ENCODE data around the gene JPH4.

Gene JPH4

DNA sequence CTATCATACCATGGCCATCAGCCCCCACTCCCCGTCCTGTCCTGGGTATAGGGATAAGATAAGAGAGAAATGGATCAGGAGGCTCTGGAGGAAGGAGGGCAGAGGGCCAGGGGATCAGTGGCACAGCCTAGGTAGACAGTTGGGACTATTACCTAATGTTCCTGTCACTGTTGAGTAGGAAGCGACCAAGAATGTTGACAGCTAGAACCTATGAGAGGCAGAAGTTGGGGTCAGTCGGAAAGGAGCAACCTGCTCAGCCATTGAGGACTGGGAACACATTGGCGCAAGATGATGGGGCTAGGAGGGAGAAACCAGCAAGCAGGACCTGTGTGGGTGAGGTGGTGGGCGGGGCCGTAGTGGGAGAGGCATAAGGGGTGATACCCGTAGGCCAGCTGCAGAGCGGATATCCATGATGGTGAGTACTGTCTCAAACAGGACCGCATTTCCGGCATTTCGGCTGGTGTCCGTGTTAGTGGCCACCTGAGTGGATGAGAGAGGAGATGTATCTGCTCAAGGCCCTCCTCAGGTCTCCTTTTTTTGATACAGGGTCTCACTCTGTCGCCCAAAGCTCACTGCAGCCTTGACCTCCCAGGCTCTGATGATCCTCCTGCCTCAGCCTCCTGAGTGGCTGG, 14.3 kb downstream of the JPH4 start:
- DNase-seq = no peak
- H3K4me3 Mint-ChIP-seq = peak overlapping the region in 1 of 2 donors; percentile 11
- no peaks in the 10 kb centered on the region for H3K9me3 Mint-ChIP-seq
- H3K27me3 Mint-ChIP-seq = no peaks in the 10 kb centered on the region
- H3K27ac Mint-ChIP-seq = no peak overlapping the region
- H3K4me1 Mint-ChIP-seq = peaks cover 68% of the 10 kb centered on the region
- no peak for ATAC-seq

DNA sequence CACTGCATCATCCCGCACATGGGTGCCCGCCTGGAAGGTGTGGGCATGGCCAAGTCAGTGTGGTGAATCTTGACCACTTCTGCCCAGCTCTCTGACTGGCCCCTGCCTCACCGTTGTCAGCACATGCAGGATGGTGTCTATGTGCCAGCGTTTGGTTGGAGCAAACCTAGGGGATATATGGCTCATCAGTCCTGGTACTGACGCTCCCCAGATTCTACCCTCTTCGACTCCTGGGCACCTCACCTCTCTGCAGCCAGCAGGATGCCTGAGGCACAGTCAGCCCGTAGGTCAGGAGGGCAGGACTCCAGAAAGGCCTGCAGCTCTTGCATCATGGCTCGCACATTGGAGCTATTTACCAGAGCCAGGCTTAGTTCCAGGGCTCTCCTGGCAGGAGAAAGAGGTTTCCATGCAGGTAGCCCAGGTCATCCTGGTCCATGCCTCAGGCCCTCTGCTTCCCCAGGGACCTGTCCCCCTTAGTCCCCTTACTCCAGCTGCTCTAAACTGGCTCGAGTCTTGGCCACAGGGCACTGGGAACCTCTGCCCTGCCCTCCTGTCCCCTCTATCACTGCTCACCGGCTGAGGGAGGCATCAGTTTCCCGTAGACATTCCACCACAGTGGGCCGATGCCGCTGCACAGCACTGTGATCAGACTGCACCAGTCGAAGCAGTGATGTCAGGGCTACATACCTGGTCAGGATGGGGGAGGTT, 15.0 kb downstream of the JPH4 start:
- Mint-ChIP-seq H3K4me1 (peaks cover 69% of the 10 kb centered on the region), H3K27ac (no peak overlapping the region), H3K4me3 (peak overlapping the region in 1 of 2 donors; percentile 11), H3K9me3 (no peaks in the 10 kb centered on the region), H3K27me3 (no peaks in the 10 kb centered on the region)
- DNase-seq (no peak), ATAC-seq (no peak)

DNA sequence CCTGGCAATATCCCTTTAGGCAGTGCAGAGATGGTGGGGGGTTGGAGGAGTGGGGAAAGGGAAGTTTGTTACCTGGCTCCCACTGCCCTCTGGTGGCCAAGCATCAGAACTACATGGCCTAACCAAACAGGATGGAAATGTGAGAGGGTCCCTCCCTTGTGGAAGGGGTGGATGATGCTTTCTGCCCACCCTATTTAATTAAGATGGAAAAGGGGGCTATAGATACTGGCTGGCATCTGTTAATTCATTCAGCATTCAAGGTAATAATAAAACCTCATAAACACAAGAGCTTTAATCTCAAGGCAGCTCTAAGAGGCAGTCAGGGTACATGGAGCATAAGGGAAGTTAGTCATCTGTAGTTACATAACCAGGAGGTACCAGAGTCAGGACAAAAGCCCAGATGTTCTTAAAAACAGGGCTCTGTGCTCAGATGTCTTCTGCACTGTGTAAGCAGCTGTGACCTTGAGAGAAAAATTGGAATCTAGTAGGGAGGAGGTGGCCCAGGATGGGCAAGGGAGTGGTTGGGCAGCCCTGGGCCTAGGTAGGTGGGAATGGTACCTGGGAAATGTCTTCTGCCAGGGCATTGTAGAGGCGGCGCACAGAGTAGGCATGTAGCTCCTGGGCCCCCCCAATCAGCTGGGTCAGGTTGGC, 15.6 kb downstream of the JPH4 start:
- DNase-seq (peak in 1 of 2 donors; percentile 48), ATAC-seq (no peak)
- H3K4me3 Mint-ChIP-seq = no peak overlapping the region
- H3K4me1 Mint-ChIP-seq = peaks cover 68% of the 10 kb centered on the region
- H3K27me3 Mint-ChIP-seq = no peaks in the 10 kb centered on the region
- no peaks in the 10 kb centered on the region for H3K9me3 Mint-ChIP-seq
- no peak overlapping the region for H3K27ac Mint-ChIP-seq

DNA sequence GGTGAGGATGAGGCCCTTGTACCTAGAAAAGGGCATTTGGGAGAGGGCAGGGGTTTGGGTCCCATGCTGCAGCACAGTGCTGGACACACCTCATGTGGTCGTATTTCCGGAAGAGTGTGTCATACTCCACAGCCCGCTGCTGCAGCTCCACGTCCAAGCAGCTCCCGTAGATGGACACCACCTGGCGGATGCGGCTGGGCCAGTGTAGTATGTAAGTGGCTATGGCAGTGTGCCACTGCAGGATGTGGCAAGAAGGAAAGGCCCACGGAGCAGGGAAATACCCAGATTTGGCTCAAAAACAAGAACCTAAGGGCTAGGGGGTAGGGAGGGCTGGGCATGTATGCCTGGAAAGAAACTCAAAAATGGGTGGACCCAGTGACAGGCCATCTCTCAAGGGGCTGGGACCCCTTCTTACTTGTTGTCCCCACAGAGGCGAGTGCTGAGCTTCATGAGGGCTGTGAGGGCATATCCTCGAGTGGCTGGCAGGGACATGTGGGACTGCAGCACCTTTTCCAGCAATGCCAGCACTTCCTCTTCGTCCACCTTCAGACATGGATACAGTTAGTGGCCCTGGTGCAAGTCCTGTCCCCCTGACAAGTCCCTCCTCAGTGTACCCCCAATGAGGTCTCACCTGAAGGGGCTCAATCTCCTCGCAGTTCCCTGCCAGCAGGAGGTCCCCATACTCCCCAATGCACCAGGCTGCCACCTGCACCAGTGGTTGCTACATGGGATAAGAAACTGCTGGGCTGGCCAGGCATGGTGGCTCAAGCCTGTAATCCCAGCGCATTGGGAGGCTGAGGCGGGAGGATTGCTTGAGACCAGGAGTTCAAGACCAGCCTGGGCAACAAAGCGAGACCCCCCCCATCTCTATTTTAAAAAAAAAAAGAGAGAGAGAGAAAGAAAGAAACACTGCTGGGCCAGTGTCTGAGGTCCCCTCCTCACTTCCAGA, 16.4 kb downstream of the JPH4 start:
- H3K27ac Mint-ChIP-seq = no peak overlapping the region
- DNase-seq (no peak), ATAC-seq (no peak)
- H3K9me3 Mint-ChIP-seq = no peaks in the 10 kb centered on the region
- H3K4me1 Mint-ChIP-seq = peaks cover 72% of the 10 kb centered on the region
- no peaks in the 10 kb centered on the region for H3K27me3 Mint-ChIP-seq
- no peak overlapping the region for H3K4me3 Mint-ChIP-seq

DNA sequence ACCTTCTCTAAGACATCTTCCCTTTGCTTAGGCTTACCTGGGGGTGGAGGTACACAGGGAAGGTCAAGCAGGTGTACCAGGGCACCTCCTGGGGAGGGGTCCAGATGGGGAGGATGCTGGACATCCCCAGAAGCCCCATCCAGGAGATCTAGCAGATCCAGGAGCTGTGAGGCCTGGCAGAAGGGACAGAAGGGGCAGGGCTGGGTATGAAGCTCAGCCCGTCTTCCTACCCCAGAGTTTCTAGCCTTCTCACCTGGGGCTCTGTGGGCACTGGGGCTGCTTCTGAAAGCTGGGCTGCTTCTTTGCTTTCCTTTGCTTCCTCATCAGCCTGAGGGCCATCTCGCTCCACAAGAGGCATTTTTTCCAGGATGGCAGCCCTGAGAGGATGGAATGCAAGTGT, 17.3 kb downstream of the JPH4 start:
- H3K4me1 Mint-ChIP-seq = peaks cover 75% of the 10 kb centered on the region

DNA sequence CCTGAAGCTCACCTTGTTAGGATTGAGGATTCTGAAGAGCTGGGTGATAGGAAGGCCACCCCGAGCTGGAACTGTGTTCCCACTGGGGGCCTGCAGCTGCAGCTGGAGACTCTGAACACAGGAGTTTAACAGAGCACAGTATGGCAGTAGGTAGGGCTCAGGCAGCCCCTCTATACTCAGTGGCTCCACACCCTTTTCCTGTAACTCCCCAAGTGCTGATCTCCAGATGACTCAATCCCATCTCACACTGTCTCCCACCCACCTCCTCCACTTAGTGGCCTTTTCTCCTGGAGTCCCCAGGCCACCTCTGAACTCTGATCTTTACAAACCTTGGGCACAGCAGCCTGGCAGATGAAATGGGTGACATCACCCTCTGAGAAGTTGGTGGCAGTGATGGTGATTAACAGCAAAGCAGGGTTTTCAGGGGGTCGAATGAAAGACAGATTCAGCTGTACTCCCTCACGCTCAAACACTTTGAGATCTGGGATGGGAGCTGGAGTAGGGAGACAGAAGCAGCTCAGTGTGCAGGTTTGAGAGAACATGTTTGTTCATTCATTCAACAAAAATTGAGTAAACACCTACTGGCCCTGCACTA, 18.6 kb downstream of the JPH4 start:
- Mint-ChIP-seq H3K4me1 (peaks cover 84% of the 10 kb centered on the region), H3K4me3 (no peak overlapping the region), H3K27me3 (no peaks in the 10 kb centered on the region), H3K27ac (peak overlapping the region in 1 of 2 donors; percentile 73), H3K9me3 (no peaks in the 10 kb centered on the region)
- DNase-seq (no peak), ATAC-seq (no peak)

More for the DNA sequence above, 17.3 kb downstream of the JPH4 start:
- ATAC-seq = no peak
- Mint-ChIP-seq H3K27me3 (no peaks in the 10 kb centered on the region), H3K9me3 (no peaks in the 10 kb centered on the region), H3K27ac (peak overlapping the region; percentile 23 to 86), H3K4me3 (no peak overlapping the region)
- DNase-seq = no peak

DNA sequence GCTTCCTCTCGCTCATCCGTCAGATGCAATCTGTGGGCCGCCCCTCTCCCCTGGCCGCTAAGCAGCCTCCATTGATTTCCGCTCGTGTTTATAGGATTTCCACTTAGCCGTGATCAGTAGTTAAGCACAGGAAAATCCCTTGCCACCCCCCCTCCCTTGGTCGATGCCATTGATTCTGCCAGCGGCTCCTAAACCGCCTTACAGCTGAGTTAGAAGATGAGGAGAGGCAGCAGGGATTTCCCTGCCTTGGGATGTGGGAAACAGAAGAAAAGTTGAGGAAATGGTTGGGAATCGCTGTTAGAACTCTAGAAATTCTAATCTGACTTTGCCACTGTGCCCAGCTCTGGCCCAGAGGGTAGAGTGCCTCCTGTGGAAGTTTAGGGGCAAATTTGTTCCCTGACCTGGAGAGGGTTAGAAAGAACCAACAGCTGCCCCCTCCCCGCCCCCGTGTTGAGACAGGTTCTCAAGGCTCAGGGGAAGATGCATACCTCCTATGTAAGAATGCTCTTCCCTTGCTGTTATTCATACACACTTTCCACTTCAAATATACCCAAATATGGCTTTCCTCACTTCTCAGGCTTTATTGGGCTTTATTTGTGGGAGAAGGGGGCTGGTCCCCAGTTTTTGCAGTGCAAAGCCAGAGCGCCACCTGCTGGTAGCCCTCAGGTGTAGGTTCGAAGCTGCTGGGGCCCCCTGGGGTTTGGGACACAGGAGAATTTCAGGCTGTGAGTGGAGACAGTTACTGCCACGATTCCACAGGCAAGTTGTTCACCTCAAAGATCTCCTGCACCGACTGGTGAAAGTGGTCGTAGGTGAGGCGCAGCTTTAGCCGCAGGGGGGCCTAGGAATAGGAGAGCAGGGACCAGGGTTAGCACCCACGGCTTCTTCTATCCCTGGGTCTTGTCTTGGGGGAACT, 19.3 kb downstream of the JPH4 start:
- H3K4me3 Mint-ChIP-seq = no peak overlapping the region
- no peak for ATAC-seq

DNA sequence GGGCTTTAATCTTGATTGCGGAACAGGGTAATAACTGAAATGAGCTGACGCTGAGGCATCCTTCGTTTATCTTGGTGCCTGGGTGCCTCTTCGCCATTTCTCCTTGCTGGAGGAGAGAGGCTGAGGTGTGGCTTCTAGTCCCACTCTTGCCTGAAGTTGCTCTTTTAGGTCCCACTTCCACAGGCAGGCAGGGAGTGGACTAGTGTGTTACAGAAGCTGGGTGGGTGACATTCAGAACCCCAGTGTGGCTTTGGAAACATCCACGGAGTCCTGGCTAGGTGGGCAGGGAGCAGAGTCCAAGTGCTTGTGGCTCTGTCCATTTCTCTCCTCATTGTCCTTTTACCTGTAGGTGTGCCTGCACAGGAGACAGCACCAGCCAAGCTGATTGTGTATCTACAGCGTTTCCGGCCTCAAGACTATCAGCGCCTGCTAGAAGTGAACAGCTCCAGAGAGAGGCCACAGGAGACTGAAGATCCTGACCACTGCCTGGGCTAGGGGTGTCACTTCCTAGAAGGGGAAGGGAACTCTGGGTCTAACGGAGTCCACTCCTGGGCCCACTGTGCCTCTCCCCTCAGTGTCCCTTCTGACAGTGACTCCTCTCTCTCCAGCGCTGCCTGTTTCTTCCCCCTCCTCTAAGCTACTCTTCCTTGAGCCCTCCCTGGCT, 20.1 kb downstream of the JPH4 start:
- Mint-ChIP-seq H3K4me3 (peak overlapping the region in 1 of 2 donors; percentile 1), H3K9me3 (no peaks in the 10 kb centered on the region), H3K27ac (no peak overlapping the region), H3K4me1 (peaks cover 74% of the 10 kb centered on the region), H3K27me3 (no peaks in the 10 kb centered on the region)
- no peak for ATAC-seq
- DNase-seq = no peak

More for the DNA sequence above, 19.3 kb downstream of the JPH4 start:
- no peaks in the 10 kb centered on the region for H3K27me3 Mint-ChIP-seq
- no peaks in the 10 kb centered on the region for H3K9me3 Mint-ChIP-seq
- peaks cover 80% of the 10 kb centered on the region for H3K4me1 Mint-ChIP-seq
- peak; percentile 62 to 66 for DNase-seq
- H3K27ac Mint-ChIP-seq = no peak overlapping the region

DNA sequence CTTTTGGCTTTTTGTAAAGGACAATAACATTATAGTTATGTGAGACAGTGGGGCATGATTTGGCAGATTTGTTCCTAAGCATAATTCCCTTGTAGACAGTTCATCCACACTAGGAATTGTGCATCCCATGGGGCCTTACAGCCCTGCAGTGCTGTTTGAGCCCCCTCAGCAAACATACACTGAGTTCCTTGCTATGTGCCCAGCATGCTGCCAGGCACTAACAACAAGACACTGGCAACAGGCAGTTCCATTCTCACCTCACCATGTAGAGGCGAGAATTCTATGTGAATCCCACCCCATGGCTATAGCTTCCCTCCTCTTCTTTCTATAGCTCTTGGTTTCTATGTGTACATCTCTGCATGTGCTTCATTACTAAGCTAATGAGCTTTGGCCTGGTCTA, 20.6 kb downstream of the JPH4 start:
- ATAC-seq (no peak), DNase-seq (no peak)
- peak overlapping the region in 1 of 2 donors; percentile 24 for H3K27ac Mint-ChIP-seq
- peak overlapping the region; percentile 54 to 75 for H3K4me3 Mint-ChIP-seq
- H3K27me3 Mint-ChIP-seq = no peaks in the 10 kb centered on the region
- H3K9me3 Mint-ChIP-seq = no peaks in the 10 kb centered on the region
- H3K4me1 Mint-ChIP-seq = peaks cover 71% of the 10 kb centered on the region

DNA sequence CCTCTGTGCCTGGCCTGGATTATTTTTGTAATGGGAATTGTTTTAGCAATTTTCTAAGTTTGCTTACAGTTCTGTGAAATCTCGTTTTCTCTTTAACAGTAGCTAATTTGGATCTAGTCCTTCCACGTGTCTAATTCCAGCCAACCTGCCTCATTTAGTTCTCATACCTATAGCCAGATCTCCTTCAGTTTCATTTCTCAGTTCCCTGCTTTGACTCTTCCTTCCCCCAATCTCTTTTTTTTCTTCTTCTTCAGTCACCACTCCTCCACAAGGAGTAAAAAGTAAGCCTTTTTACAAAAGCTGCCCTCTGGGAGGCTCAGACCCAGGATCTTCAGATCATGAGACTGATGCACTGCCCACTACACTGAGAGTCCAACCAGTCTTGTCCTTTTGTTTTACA, 21.1 kb downstream of the JPH4 start:
- Mint-ChIP-seq H3K4me1 (peaks cover 67% of the 10 kb centered on the region), H3K27ac (peak overlapping the region in 1 of 2 donors; percentile 24), H3K4me3 (peak overlapping the region; percentile 54 to 75), H3K9me3 (no peaks in the 10 kb centered on the region), H3K27me3 (no peaks in the 10 kb centered on the region)
- no peak for ATAC-seq
- DNase-seq = no peak

DNA sequence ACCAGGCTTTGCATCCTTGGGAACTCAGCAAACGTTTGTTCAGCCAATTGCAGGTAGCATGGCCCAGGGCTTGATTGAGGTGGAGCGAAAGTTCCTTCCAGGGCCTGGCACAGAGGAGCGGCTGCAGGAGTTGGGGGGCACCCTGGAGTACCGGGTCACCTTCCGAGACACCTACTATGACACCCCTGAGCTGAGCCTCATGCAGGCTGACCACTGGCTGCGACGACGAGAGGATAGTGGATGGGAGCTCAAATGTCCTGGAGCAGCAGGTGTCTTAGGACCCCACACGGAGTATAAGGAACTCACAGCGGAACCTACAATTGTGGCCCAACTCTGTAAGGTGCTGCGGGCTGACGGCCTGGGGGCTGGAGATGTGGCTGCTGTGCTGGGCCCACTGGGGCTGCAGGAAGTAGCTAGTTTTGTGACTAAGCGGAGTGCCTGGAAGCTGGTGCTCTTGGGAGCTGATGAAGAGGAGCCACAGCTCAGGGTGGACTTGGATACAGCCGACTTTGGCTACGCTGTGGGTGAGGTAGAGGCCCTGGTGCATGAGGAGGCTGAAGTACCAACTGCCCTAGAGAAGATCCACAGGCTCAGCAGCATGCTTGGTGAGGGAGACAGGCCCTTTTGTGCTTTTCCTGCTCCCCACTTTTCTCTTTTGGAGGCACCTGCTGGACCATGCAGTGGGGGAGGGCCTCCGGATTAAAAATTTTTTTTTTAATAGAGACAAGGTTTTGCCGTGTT, 21.7 kb downstream of the JPH4 start:
- DNase-seq (no peak), ATAC-seq (no peak)
- no peaks in the 10 kb centered on the region for H3K9me3 Mint-ChIP-seq
- H3K27ac Mint-ChIP-seq = peak overlapping the region; percentile 90 to 95
- H3K4me3 Mint-ChIP-seq = peak overlapping the region; percentile 97 to 98
- H3K27me3 Mint-ChIP-seq = no peaks in the 10 kb centered on the region
- peaks cover 70% of the 10 kb centered on the region for H3K4me1 Mint-ChIP-seq

DNA sequence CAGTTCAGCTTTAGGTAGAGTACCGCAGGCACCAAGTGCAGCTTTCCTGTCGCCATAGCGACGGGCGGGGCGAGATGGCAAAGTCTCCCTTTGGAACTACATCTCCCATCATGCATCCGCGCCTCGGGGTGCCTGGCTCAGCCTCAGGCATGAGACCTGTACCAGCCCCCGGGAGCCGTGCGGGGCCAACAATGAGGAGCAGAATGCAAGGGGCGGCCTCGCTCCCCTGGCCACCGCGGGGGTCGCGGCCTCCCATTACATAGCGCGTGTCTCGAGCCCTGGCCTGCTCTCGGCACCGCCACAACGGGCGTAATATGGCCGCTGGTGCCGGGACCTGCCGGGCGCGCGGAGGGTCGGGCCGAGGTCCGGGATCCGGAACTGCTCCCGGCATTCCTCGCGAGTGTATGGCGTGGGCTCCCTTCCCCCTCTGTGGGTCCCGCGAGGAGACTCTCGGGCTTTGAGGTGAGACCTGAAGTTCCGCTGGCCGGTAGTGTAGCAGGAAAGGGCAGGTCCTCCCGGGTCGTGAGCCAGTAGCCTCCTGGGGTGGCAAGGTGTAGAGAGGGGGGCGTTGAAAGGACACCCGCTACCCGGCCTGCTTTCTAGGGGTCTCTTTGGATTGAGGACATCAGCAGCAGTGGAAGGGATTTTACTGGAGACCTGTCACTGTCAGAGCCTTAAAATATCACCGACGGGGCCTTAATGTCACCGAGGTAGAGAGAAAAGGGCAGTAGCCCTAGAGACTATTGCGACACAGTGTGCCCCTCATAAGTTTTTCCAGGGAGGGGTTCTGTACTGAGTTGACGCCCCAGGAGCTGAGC, 22.5 kb downstream of the JPH4 start, which contains the start of gene THTPA:
TSS of gene THTPA (plus strand) at position 390 of the 818 bp plus-strand sequence. CDS start 487 bp downstream, outside the sequence.
- Mint-ChIP-seq H3K9me3 (no peaks in the 10 kb centered on the region), H3K4me1 (peaks cover 63% of the 10 kb centered on the region), H3K27ac (peak within 1 kb of the TSS; percentile 90 to 95), H3K4me3 (peak within 1 kb of the TSS; percentile 97 to 98), H3K27me3 (no peaks in the 10 kb centered on the region)
- peak; percentile 86 to 92 for DNase-seq
- ATAC-seq = peak; percentile 83

All from stimulated activated naive CD8-positive, alpha-beta T cell treated with anti-CD3 and anti-CD28 coated beads, Interleukin-15, amount 100 ng/mL, for 72 hours (primary cell).